GM21825 (cell line): ENCODE measurements around the gene LRRC63.

Experiments
- ATAC-seq: cut with Tn5 transposase; IDR thresholded peaks from one replicate; pipeline ENCODE4 v1.9.1; 2021; ENCODE audit warnings: mild to moderate bottlenecking, moderate library complexity; ENCODE audit not compliant: unreplicated experiment

Gene LRRC63

GRCh38 chr13:46310066-46310465 is 98.3 kb downstream of the LRRC63 start:
- no peak for ATAC-seq

- ATAC-seq: no peak
Measured at GRCh38 chr13:46311217-46311616, 99.5 kb downstream of the LRRC63 start.

- no peak for ATAC-seq
Measured at GRCh38 chr13:46313024-46313423, 101.3 kb downstream of the LRRC63 start.

DNA sequence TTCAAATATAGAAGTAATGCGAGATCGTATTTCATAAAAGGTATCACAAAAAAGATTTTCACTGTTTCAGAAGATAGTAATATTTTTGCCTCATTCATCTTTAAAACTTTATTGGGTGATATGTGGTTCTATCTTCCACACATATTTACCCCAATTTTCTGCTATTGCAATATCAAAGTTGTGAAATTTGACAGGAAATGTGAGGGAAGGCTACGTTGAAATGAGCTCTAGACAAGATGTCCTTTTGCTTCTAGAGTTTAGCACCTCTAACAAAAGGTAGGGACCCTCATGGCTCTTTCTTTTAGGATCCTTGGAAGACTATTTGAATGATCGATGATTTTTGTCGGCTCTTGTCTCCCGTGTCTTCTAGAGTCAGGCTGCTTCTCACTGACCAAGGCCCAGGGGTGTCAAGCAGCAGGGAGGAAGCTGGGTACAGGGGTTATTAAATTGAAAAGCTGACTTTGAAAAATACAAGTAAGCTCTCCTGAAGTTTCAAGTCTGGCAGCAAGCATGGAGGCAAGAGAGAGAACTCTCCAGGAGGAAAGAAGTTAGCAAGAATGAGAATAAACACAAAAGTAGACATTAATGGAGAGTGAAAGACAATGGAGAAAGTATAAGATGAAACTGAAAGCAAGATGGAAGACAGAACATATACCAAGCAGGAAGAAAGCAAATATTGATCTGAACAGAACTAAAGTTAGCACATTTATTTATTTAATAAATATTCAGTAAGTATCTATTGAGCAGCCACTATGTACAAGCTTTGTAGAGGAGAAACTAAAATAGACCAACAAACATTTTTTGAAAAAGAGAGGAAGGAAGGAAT is 101.9 kb downstream of the LRRC63 start:
- no peak for ATAC-seq

DNA sequence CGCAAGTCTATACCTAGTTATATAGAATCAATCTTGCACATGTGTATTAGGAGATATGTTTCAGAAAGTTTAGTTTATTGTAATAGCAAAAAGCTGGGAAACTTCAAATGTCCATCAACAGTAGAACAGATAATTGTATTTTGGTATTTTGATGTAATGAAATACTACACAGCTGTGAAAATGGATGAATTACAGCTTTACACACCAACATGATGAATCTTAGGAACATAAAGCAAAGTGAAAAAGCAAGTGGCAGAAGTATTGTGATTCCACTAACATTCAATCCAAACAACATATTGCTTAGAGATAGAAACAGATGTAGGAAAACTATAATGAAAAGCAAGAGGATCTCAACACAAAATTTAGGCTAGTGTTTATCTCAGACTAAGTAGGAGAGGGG is 102.9 kb downstream of the LRRC63 start:
- no peak for ATAC-seq

DNA sequence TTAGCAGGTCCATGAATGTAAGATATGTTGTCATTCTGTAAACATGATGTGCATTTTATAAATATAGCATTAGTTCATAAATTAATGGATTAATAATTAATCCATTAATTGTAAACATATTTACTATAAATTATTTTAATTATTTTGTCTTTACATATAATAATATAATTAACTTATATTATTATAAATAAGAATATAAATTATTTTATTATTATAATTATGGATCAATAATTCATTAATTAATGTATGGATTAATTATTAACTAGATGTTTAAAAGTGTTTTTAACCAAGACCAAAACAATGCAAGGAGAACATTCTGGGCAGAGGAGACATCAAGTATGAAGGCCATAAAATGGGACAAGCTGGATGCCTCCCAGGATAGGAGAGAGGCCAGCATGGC is 103.3 kb downstream of the LRRC63 start:
- no peak for ATAC-seq

DNA sequence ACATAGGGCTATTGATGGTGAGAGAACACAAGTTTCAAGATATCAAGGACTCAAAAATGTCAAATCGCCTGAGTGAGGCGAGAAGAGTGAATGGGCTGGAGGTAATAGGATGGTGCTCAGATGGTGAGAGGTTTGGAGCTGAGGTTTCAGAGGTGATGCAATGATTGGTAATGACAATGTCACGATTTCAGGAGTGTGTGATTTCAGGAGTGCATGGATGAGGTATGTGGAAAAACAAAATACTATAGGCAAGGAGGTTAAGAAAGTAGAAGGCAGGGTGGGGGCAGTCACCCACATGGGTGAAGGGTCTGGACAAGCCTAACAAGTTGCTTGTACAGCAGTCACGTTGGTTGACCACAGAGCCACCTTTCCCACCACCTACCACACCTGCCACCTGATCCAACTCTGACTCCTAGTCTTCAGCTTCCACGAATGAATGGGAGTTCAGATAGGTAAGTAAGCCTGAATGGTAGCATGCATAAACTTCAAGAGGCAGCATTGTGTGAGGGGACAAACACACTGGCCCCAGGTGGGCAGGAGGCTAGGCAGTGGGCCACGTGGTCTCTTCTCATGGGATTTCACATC is 103.9 kb downstream of the LRRC63 start:
- no peak for ATAC-seq

- ATAC-seq: no peak
Measured at GRCh38 chr13:46317120-46317519, 105.4 kb downstream of the LRRC63 start.

GRCh38 chr13:46318986-46319385 is 107.3 kb downstream of the LRRC63 start:
- ATAC-seq: no peak

DNA sequence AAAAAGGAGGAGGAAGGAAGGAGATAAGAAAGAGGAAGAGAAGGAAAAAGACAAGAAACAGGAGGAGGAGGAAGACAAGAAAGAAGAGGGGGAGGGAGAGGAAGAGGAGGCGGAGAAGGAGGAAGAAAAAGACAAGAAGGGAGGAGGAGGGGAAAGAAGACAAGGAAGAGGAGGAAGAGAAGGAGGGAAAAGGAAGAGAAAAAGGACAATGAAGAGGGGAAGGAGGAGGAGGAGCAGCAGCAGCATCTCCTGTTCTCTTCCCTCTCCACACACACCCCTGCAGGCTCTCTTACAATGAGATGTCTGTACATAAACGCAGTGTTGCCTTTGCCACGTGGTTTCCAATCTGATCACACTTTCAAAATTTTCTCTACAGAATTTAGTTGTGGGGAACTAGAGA is 108.7 kb downstream of the LRRC63 start:
- ATAC-seq: no peak

GRCh38 chr13:46320821-46321220 is 109.1 kb downstream of the LRRC63 start:
- no peak for ATAC-seq

- no peak for ATAC-seq
Measured at GRCh38 chr13:46321494-46322225, 109.9 kb downstream of the LRRC63 start.

DNA sequence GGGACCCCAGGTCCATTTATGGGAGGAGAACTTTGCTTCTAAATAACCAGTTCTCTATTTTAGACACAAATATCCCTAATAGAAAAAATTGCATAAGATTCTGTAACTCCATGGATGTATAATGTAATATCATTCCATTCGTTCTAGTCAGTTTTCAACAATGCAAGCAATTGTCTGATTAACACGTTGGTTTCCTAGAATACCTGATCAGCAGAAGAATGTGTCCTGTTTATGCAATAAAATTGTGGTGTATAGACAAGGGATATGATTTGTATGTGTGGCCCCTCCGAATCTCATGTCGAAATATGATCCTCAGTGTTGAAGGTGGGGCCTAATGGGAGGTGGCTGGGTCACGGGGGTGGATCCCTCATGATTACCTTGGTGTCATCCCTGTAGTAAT is 113.2 kb downstream of the LRRC63 start:
- no peak for ATAC-seq
